SH-SY5Y (cell line): ENCODE data around the gene LAMA5.

Source experiments
- GATA2 ChIP-seq: IDR thresholded peaks from 2 replicates; pipeline ENCODE4 v1.6.1; 2011; ENCODE audit warnings: mild to moderate bottlenecking, low read depth, low read length
- GATA3 ChIP-seq: IDR thresholded peaks from 2 replicates; pipeline ENCODE4 v1.6.1; 2011; ENCODE audit warnings: low read depth, mild to moderate bottlenecking, low read length, moderate library complexity

LAMA5 gene

GRCh38 chr20:62408640-62409039 is 41.5 kb upstream of the LAMA5 start:
- TF ChIP-seq GATA2: no peak
- no peak for TF ChIP-seq GATA3

- TF ChIP-seq GATA3 (no peak), GATA2 (no peak)
Observed at GRCh38 chr20:62408055-62408454, 40.9 kb upstream of the LAMA5 start.

- TF ChIP-seq GATA3 (no peak), GATA2 (no peak)
Observed at GRCh38 chr20:62407221-62407992, 40.3 kb upstream of the LAMA5 start, which contains the start of gene CABLES2. CABLES2 (minus strand) TSS chr20:62407285; CDS start chr20:62407276, 9 bp downstream.

GRCh38 chr20:62406635-62407176 is 39.6 kb upstream of the LAMA5 start:
- no peak for TF ChIP-seq GATA2
- TF ChIP-seq GATA3: no peak

GRCh38 chr20:62405981-62406513 is 38.9 kb upstream of the LAMA5 start:
- TF ChIP-seq GATA2 (no peak), GATA3 (no peak)

GRCh38 chr20:62405108-62405980 is 38.2 kb upstream of the LAMA5 start:
- TF ChIP-seq GATA2: no peak

GRCh38 chr20:62404761-62405107 is 37.6 kb upstream of the LAMA5 start:
- TF ChIP-seq GATA2 (no peak), GATA3 (no peak)

- TF ChIP-seq GATA3 (no peak), GATA2 (no peak)
Observed at GRCh38 chr20:62404112-62404665, 37.1 kb upstream of the LAMA5 start.

- TF ChIP-seq GATA3 (no peak), GATA2 (no peak)
Observed at GRCh38 chr20:62403331-62403730, 36.2 kb upstream of the LAMA5 start.

GRCh38 chr20:62402456-62403150 is 35.5 kb upstream of the LAMA5 start:
- TF ChIP-seq GATA3: no peak
- TF ChIP-seq GATA2: no peak

- TF ChIP-seq GATA2 (no peak), GATA3 (no peak)
Observed at GRCh38 chr20:62401331-62401779, 34.2 kb upstream of the LAMA5 start.

- TF ChIP-seq GATA3 (no peak), GATA2 (no peak)
Observed at GRCh38 chr20:62400541-62400940, 33.4 kb upstream of the LAMA5 start.

- no peak for TF ChIP-seq GATA2
- no peak for TF ChIP-seq GATA3
Observed at GRCh38 chr20:62400021-62400420, 32.9 kb upstream of the LAMA5 start.

GRCh38 chr20:62398120-62398821 is 31.2 kb upstream of the LAMA5 start:
- TF ChIP-seq GATA3: no peak
- no peak for TF ChIP-seq GATA2
